Measurements from ENCODE around the gene FRS2.

The FRS2 gene

DNA sequence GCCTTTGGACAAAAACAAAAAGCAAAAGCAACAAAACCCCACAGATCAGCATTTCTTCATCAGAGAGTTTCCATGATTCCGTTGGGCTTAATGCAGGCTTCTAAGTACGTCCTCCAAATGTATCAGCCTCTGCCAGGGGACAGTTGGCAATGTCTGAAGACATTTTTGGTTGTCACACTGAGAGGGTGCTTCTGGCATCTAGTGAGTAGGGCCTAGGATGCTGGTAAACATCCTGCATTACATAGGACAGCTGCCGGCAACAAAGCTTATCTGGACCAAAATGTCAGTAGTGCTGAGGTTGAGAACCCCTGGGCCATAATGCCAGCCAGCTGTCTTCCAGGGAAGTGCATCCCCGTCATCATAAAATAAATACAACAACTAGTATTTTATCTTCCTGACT, 149.9 kb downstream of the FRS2 start:
- TF ChIP-seq FOXP2 (optimal IDR thresholded peaks at IDR 0.05; ENCODE audit: borderline replicate concordance, extremely low read depth, extremely low read length, insufficient read depth) (no peak), POLR2AphosphoS5 (IDR thresholded peaks at IDR 0.05; ENCODE audit: low read depth, low read length) (no peak), REST (IDR thresholded peaks at IDR 0.05; ENCODE audit: insufficient read depth in 1 of 2, low read depth in 2 of 2, low read length in 2 of 2) (no peak), SIN3A (IDR thresholded peaks at IDR 0.05; ENCODE audit: borderline replicate concordance, insufficient read depth, low read length) (no peak), TAF1 (IDR thresholded peaks at IDR 0.05; ENCODE audit: borderline replicate concordance, insufficient read depth, low read length) (no peak)

DNA sequence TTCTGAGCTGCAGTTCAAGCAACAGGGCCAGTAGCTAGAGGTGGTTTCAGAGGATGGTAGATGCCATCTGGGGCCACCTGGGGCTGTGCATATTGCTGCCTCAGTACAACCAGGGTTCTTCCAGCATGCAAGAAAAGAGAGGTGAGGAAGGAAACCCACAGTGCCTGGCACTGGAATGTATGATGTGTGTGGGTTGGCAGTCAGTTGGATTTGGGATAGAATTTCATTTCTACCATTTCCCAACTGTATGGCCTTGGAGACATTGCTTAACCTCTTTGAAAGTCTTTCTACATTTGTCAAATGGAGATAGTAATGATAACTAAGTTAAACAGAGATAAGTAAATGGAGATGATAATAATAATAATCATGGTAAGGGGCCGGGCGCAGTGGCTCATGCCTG, 150.7 kb downstream of the FRS2 start:
- TF ChIP-seq SIN3A (IDR thresholded peaks at IDR 0.05; ENCODE audit: borderline replicate concordance, insufficient read depth, low read length), result no peak
- TF ChIP-seq FOXP2 (optimal IDR thresholded peaks at IDR 0.05; ENCODE audit: borderline replicate concordance, extremely low read depth, extremely low read length, insufficient read depth), result no peak
- no peak for TF ChIP-seq REST (IDR thresholded peaks at IDR 0.05; ENCODE audit: insufficient read depth in 1 of 2, low read depth in 2 of 2, low read length in 2 of 2)
- no peak for TF ChIP-seq POLR2AphosphoS5 (IDR thresholded peaks at IDR 0.05; ENCODE audit: low read depth, low read length)
- TF ChIP-seq TAF1 (IDR thresholded peaks at IDR 0.05; ENCODE audit: borderline replicate concordance, insufficient read depth, low read length), result no peak

- TF ChIP-seq REST (IDR thresholded peaks at IDR 0.05; ENCODE audit: insufficient read depth in 1 of 2, low read depth in 2 of 2, low read length in 2 of 2), result no peak
Measured at GRCh38 chr12:69621551-69621950, 151.4 kb downstream of the FRS2 start.

- no peak for TF ChIP-seq POLR2AphosphoS5 (IDR thresholded peaks at IDR 0.05; ENCODE audit: low read depth, low read length)
Measured at GRCh38 chr12:69623970-69624369, 153.8 kb downstream of the FRS2 start.

GRCh38 chr12:69627501-69627900, 157.3 kb downstream of the FRS2 start:
- TF ChIP-seq REST (IDR thresholded peaks at IDR 0.05; ENCODE audit: insufficient read depth in 1 of 2, low read depth in 2 of 2, low read length in 2 of 2) (no peak), POLR2AphosphoS5 (IDR thresholded peaks at IDR 0.05; ENCODE audit: low read depth, low read length) (no peak), SIN3A (IDR thresholded peaks at IDR 0.05; ENCODE audit: borderline replicate concordance, insufficient read depth, low read length) (no peak), FOXP2 (optimal IDR thresholded peaks at IDR 0.05; ENCODE audit: borderline replicate concordance, extremely low read depth, extremely low read length, insufficient read depth) (no peak), TAF1 (IDR thresholded peaks at IDR 0.05; ENCODE audit: borderline replicate concordance, insufficient read depth, low read length) (no peak)

All from PFSK-1 (cell line).